Neural cell (in vitro differentiated cells): ENCODE results near the gene SLC8A1. TPM values are rescaled to one million over a fixed set of nuclear protein-coding genes. Genes with fewer than 3 reads are reported as not detected.

Source experiments
- H2AFZ ChIP-seq: fragments of 200-600, 300-800 bp; sonication (generic), shearing (Covaris generic); 2 replicates; pipeline ENCODE4 v1.6.0; 2014; ENCODE audit warnings: low read depth, mild to moderate bottlenecking, antibody characterized with exemption, low read length, moderate library complexity
- H3F3A ChIP-seq: fragments of 200-600 bp; shearing (Covaris generic); 2 replicates; pipeline ENCODE4 v1.6.1; 2016; ENCODE audit warnings: mild to moderate bottlenecking, moderate library complexity, mixed read lengths, antibody characterized with exemption, low read length; ENCODE audit not compliant: insufficient read depth, poor library complexity, severe bottlenecking
- H3K27ac ChIP-seq: fragments of 200-600, 300-800 bp; sonication (generic), shearing (Covaris generic); 2 replicates; pipeline ENCODE4 v1.5.1; 2014; ENCODE audit warnings: mild to moderate bottlenecking, low read length, moderate library complexity
- H3K27me3 ChIP-seq: fragments of 300-800, 200-600 bp; sonication (generic), shearing (Covaris generic); 2 replicates; pipeline ENCODE4 v1.6.0; 2014; ENCODE audit warnings: mild to moderate bottlenecking, low read depth, low read length, moderate library complexity; ENCODE audit not compliant: insufficient read depth
- H3K36me3 ChIP-seq: fragments of 300-800, 200-600 bp; sonication (generic), shearing (Covaris generic); 2 replicates; pipeline ENCODE4 v1.5.1; 2014; ENCODE audit warnings: mild to moderate bottlenecking, antibody characterized with exemption, low read length, moderate library complexity; ENCODE audit not compliant: insufficient read depth
- H3K4me2 ChIP-seq: fragments of 300-800, 200-600 bp; sonication (generic), shearing (Covaris generic); 2 replicates; pipeline ENCODE4 v1.6.0; 2014; ENCODE audit warnings: mild to moderate bottlenecking, low read length
- H3K4me3 ChIP-seq: fragments of 300-800, 200-600 bp; sonication (generic), shearing (Covaris generic); 2 replicates; pipeline ENCODE4 v1.5.1; 2014; ENCODE audit warnings: mild to moderate bottlenecking, low read length, moderate library complexity
- H3K79me2 ChIP-seq: fragments of 200-600 bp; shearing (Covaris generic); replicated peaks from 2 replicates; pipeline ENCODE4 v1.6.0; 2014; ENCODE audit warnings: mild to moderate bottlenecking, low read length, moderate library complexity; ENCODE audit not compliant: insufficient read depth
- H3K9ac ChIP-seq: fragments of 300-800, 200-600 bp; sonication (generic), shearing (Covaris generic); 2 replicates; pipeline ENCODE4 v1.6.1; 2016; ENCODE audit warnings: mild to moderate bottlenecking, low read length, mixed read lengths
- H3K9me2 ChIP-seq: fragments of 200-600 bp; shearing (Covaris generic); 2 replicates; pipeline ENCODE4 v1.6.1; 2016; ENCODE audit warnings: mild to moderate bottlenecking, low read length, mixed read lengths; ENCODE audit not compliant: insufficient read depth
- H3K9me3 ChIP-seq: fragments of 200-600, 300-800 bp; sonication (generic), shearing (Covaris generic); 2 replicates; pipeline ENCODE4 v1.6.1; 2016; ENCODE audit warnings: mild to moderate bottlenecking, mixed run types, low read length, moderate library complexity, mixed read lengths
- H4K20me1 ChIP-seq: fragments of 200-600 bp; shearing (Covaris generic); 2 replicates; pipeline ENCODE4 v1.6.1; 2016; ENCODE audit warnings: mild to moderate bottlenecking, mixed run types; ENCODE audit not compliant: insufficient read depth
- CTCF ChIP-seq: fragments of 450-650 bp; IDR thresholded peaks from 2 replicates; pipeline ENCODE4 v1.5.1; 2014; ENCODE audit warnings: antibody characterized with exemption, mild to moderate bottlenecking, moderate library complexity; ENCODE audit not compliant: poor library complexity, severe bottlenecking
- EP300 ChIP-seq: fragments of 450-650 bp; conservative IDR thresholded peaks from 2 replicates; pipeline ENCODE4 v1.6.1; 2014; ENCODE audit warnings: antibody characterized with exemption, mild to moderate bottlenecking, moderate library complexity; ENCODE audit not compliant: poor library complexity, severe bottlenecking
- EZH2 ChIP-seq: fragments of 200-600, 300-800 bp; shearing (Covaris generic), sonication (generic); IDR thresholded peaks from 2 replicates; pipeline ENCODE4 v1.6.1; 2014; ENCODE audit warnings: antibody characterized with exemption, low read length, borderline replicate concordance, mild to moderate bottlenecking; ENCODE audit not compliant: insufficient read depth, poor library complexity, severe bottlenecking
- MXI1 ChIP-seq: fragments of 450-650 bp; conservative IDR thresholded peaks from 2 replicates; pipeline ENCODE4 v1.6.1; 2014; ENCODE audit warnings: antibody characterized with exemption, mild to moderate bottlenecking; ENCODE audit not compliant: poor library complexity, severe bottlenecking
- POLR2AphosphoS5 ChIP-seq: IDR thresholded peaks from 2 replicates; pipeline ENCODE4 v1.6.1; 2012
- RAD21 ChIP-seq: fragments of 450-650 bp; conservative IDR thresholded peaks from 2 replicates; pipeline ENCODE4 v1.6.1; 2014; ENCODE audit warnings: antibody characterized with exemption, mild to moderate bottlenecking, moderate library complexity
- REST ChIP-seq: IDR thresholded peaks from 2 replicates; pipeline ENCODE4 v1.6.1; 2012; ENCODE audit warnings: borderline replicate concordance
- SMC3 ChIP-seq: fragments of 450-650 bp; conservative IDR thresholded peaks from 2 replicates; pipeline ENCODE4 v1.6.1; 2014; ENCODE audit warnings: antibody characterized with exemption, mild to moderate bottlenecking, moderate library complexity; ENCODE audit not compliant: poor library complexity
- TAF1 ChIP-seq: IDR thresholded peaks from 2 replicates; pipeline ENCODE4 v1.6.1; 2012; ENCODE audit warnings: low read depth
- polyA plus RNA-seq: library from polyadenylated mRNA; depleted of rRNA; stranded (reverse); fragments of >200 nt; gene quantifications from 2 replicates; pipeline ENCODE4 v1.2.3, GENCODE V29; 2014

SLC8A1 gene
- polyA plus RNA-seq, 1 donor from 2014 or later: 18.7 TPM

- H3K9ac ChIP-seq: no peak overlapping the region
- no peak overlapping the region for H3K4me2 ChIP-seq
- H3K27ac ChIP-seq: no peak overlapping the region
- no peak overlapping the region for H2AFZ ChIP-seq
- H3K4me3 ChIP-seq: no peak overlapping the region
- no peaks in the 10 kb centered on the region for H4K20me1 ChIP-seq
- H3K9me3 ChIP-seq: peaks cover 4% of the 10 kb centered on the region
- no peaks in the 10 kb centered on the region for H3K27me3 ChIP-seq
- H3K36me3 ChIP-seq: no peaks in the 10 kb centered on the region
- H3F3A ChIP-seq: no peaks in the 10 kb centered on the region
- no peaks in the 10 kb centered on the region for H3K79me2 ChIP-seq
- no peak for TF ChIP-seq MXI1
- no peak for TF ChIP-seq EZH2
- TF ChIP-seq POLR2AphosphoS5: no peak
- TF ChIP-seq RAD21: no peak
- TF ChIP-seq CTCF: no peak
- TF ChIP-seq EP300: no peak
- no peak for TF ChIP-seq SMC3
- TF ChIP-seq TAF1: no peak
- no peak for TF ChIP-seq REST
- no peaks in the 10 kb centered on the region for H3K9me2 ChIP-seq
These were observed 379.3 kb downstream of the SLC8A1 start for GRCh38 chr2:40072442-40073232.

GRCh38 chr2:40062381-40062780 lies 389.5 kb downstream of the SLC8A1 start:
- H4K20me1 ChIP-seq: no peaks in the 10 kb centered on the region
- H2AFZ ChIP-seq: no peak overlapping the region
- no peaks in the 10 kb centered on the region for H3K79me2 ChIP-seq
- no peak overlapping the region for H3K9ac ChIP-seq
- H3K36me3 ChIP-seq: no peaks in the 10 kb centered on the region
- H3K9me2 ChIP-seq: no peaks in the 10 kb centered on the region
- H3K27me3 ChIP-seq: no peaks in the 10 kb centered on the region
- no peak overlapping the region for H3K4me2 ChIP-seq
- TF ChIP-seq CTCF: no peak
- TF ChIP-seq SMC3: no peak
- no peak for TF ChIP-seq MXI1
- TF ChIP-seq REST: no peak
- no peak for TF ChIP-seq RAD21
- no peak for TF ChIP-seq EP300
- no peak for TF ChIP-seq POLR2AphosphoS5
- no peak for TF ChIP-seq EZH2
- no peak for TF ChIP-seq TAF1
- H3F3A ChIP-seq: no peaks in the 10 kb centered on the region
- no peak overlapping the region for H3K4me3 ChIP-seq
- no peaks in the 10 kb centered on the region for H3K9me3 ChIP-seq
- H3K27ac ChIP-seq: no peak overlapping the region
